GM10847 (cell line): ENCODE measurements around the gene TUT4.

Source experiments
- POLR2A ChIP-seq: IDR thresholded peaks from 2 replicates; pipeline ENCODE4 v1.6.1; 2011; ENCODE audit not compliant: insufficient read length; ENCODE audit errors: extremely low read depth

The TUT4 gene

DNA sequence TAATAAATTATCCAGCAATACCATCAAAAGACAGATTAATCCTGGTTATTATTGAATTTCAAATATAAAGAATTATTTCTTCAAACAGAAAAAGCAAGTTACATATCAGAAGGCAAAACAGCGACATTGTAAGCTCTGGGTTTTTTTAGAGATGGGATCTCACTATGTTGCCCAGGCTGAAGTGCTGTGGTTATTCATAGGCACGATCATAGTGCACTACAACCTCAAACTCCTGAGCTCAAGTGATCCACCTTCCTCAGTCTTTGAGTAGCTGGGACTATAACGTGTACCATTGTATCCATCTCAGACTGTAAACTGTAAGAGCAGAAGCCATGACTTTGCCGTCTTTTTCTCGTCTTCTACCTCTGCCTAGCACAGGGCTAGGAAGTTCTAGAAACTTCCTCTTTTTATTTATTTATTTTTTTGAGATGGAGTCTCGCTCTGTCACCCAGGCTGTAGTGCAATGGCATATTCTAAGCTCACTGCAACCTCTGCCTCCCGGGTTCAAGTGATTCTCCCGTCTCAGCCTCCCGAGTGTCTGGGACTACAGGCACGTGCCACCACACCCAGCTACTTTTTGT lies 29.3 kb upstream of the TUT4 start:
- no peak for TF ChIP-seq POLR2A

DNA sequence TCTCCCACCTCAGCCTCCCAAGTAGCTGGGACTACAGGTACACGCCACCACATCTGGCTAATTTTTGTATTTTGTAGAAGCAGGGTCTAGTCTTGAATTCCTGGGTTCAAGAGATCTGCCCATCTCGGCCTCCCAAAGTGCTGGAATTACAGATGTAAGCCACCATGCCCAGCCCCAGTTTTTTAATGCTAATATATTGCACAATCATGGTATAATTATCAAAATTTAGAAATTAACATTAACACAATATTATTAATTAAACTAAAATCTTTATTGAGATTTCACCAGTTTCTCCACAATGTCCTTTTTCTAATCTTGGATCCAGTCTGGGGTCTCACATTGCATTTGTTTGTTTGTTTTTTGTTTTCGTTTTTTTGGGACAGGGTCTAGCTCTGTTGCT lies 27.4 kb upstream of the TUT4 start:
- TF ChIP-seq POLR2A = no peak

DNA sequence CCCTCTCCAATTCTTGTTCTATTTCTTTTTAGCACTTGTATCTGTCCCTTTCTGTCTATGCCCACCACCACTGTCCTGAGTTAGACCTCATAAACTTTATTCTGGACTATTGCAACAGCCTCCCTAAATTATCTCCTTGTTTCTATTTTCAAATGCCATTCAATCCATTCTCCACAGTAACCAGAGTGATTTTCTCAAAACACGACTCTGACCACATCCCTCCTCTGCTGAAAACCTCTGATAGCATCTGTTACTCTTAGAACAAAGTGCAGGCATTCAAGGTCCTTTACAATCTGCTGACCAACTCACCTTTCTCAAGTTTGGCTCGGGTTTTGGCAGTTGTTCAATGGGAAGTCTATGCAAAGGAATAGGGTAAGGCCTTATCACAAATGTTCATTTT lies 26.5 kb upstream of the TUT4 start:
- no peak for TF ChIP-seq POLR2A

DNA sequence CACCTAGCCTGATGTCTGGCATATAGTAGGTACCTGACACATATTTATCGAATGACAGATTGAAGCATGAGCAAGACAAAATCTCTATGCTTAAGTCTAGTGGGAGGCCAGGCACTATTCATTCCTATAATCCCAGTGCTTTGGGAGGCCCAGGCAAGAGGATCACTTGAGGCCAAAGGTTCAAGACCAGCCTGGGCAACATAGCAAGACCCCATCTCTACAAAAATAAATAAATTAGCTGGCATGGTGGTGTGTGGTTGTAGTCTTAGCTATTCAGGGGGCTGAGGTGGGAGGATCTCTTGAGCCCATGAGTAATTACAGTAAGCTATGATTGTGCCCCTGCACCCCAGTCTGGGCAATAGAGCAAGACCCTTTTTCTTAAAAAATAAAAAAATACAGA lies 23.2 kb upstream of the TUT4 start:
- TF ChIP-seq POLR2A = no peak

GRCh38 chr1:52574594-52574993 lies 21.7 kb upstream of the TUT4 start:
- TF ChIP-seq POLR2A = no peak

GRCh38 chr1:52572387-52572786 lies 19.5 kb upstream of the TUT4 start:
- TF ChIP-seq POLR2A = no peak

DNA sequence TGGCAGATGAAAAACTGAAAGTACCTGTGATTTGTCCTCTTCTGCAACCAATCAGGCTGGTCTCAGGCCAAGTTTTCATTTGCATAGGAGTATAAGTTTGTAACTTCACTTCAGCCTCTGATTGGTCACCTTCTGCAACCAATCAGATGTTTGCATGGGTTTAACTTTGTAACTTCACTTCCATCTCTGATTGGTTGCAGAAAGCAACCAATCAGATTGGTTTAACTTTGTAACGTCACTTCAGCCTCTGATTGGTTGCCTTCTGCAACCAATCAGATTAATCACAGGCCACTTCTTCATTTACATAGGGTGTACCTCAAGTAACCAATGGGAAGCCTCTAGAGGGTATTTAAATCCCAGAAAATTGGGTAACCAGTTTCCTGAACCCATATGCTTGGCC lies 18.9 kb upstream of the TUT4 start:
- no peak for TF ChIP-seq POLR2A

- TF ChIP-seq POLR2A = no peak
Measured at GRCh38 chr1:52569449-52570210, 16.7 kb upstream of the TUT4 start.

DNA sequence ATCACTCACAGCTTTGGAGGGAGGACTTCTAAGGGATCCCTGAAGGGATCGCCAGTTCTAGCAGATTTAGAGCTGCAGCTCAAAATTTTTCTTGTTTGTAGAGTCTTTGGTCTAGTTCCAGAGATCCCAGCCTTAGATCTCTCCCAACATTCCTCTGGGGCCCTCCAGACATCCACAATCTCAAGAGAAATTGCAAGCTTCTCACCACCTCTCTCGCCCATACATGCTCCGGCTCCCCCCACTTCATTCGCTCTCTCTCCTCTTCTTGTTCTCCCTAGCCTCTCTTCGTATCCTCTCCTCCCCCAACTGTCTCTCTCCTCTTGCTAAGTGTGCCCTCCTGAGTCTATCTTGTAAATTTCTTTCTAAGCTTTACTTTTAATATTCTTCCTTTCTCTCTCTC lies 15.1 kb upstream of the TUT4 start:
- no peak for TF ChIP-seq POLR2A

DNA sequence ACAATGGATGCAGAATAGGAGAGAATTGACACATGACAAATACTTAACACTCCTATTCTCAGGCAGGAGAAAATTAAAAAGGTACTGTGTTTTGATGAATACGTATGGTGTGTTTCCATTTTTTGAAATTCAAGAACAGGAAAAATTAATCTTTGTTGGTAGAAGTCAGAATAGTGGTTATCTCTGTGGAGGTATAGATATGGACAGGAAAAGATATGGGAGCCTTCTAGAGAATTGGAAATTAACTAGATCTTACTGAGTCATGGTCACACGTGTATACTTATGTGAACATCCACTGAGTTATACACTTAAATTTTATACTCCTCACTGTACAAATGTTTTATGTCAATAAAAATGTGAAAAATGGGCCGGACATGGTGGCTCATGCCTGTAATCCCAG lies 9.9 kb upstream of the TUT4 start:
- TF ChIP-seq POLR2A = no peak

GRCh38 chr1:52559875-52560274 lies 7.0 kb upstream of the TUT4 start:
- TF ChIP-seq POLR2A = no peak

DNA sequence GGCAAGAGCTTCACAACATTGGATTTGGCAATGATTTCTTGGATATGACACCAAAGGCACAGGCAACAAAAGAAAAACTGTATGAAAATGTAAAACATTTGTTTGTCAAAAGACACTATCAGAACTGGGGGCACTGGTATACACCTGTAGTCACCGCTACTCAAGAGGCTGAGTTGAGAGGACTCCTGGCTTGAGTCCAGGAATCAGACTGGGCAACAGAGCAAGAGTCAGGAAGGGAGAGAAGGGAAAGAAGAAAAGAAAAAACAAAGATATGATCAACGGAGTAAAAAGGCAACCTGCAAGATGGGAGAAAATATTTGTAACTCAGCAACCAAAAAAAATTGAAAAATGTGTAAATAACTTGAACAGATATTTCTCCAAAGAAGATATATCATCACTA lies 6.0 kb upstream of the TUT4 start:
- no peak for TF ChIP-seq POLR2A

- TF ChIP-seq POLR2A = no peak
Measured at GRCh38 chr1:52556641-52557360, 3.9 kb upstream of the TUT4 start.

DNA sequence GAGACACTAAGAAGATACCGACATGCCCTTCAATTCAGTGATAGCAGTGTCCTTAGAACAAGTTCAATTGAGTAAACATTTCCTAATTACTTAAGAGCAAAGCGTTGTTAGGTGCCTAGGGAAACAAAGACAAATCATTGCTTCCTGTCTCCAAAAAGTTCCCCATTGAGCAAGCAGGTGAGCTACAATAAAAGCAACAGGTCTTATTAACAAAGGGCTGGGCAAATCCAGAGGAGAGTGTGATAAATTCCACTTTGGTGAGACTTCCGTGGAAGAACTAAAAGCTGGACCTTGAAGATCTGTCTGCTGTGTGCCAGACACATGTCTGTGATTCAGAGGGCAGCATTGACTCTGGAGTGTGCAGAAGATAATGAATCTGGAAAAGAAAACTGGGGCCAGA lies 1.9 kb upstream of the TUT4 start:
- no peak for TF ChIP-seq POLR2A

GRCh38 chr1:52554267-52554640 lies 1.4 kb upstream of the TUT4 start:
- no peak for TF ChIP-seq POLR2A
